Tongue (tissue), 3 donors: Measurements from ENCODE around the gene GPC6. TPM values are rescaled to one million over a fixed set of nuclear protein-coding genes. Genes with fewer than 3 reads are reported as not detected.

Source experiments
- DNase-seq: peaks from one replicate; pipeline ENCODE4 v3.0.0-alpha.2; 2015
- small RNA-seq: library from RNA; depleted of rRNA; stranded (forward); fragments of <200 nt; gene quantifications from one replicate; pipeline ENCODE3, GENCODE V24; 2014; ENCODE audit warnings: low replicate concordance
- total RNA-seq: library from RNA; depleted of rRNA; stranded (reverse); fragments of >200 nt; gene quantifications from one replicate; pipeline ENCODE4 v1.2.3, GENCODE V29; 2014

GPC6 gene
- total RNA-seq, 1 donor from 2014 or later, result 27.0 TPM

- no peak for DNase-seq
Observed at GRCh38 chr13:94419304-94419924, 1192.8 kb downstream of the GPC6 start.

- no peak for DNase-seq
Observed at GRCh38 chr13:94419925-94420305, 1193.3 kb downstream of the GPC6 start.

- DNase-seq, result no peak
Observed at GRCh38 chr13:94427313-94427953, 1200.8 kb downstream of the GPC6 start.

GRCh38 chr13:94431574-94431973, 1205.0 kb downstream of the GPC6 start:
- no peak for DNase-seq

- DNase-seq, result no peak
Observed at GRCh38 chr13:94431987-94432386, 1205.4 kb downstream of the GPC6 start.

GRCh38 chr13:94433055-94433961, 1206.7 kb downstream of the GPC6 start:
- peak; percentile 5 for DNase-seq

GRCh38 chr13:94435604-94436226, 1209.1 kb downstream of the GPC6 start:
- DNase-seq, result peak; percentile 77

- no peak for DNase-seq
Observed at GRCh38 chr13:94444826-94445225, 1218.2 kb downstream of the GPC6 start.

- DNase-seq, result no peak
Observed at GRCh38 chr13:94454334-94454733, 1227.7 kb downstream of the GPC6 start.

- DNase-seq, result no peak
Observed at GRCh38 chr13:94454906-94455305, 1228.3 kb downstream of the GPC6 start.

GRCh38 chr13:94455414-94455813, 1228.8 kb downstream of the GPC6 start:
- no peak for DNase-seq

Small RNAs within 50 kb of the gene (small RNA-seq; reads per million reads assigned to genes)
- gene RNA5SP35, result not detected
